ENCODE measurements around the gene TNNT3.

Gene TNNT3

GRCh38 chr11:1899090-1899489 is 20.4 kb upstream of the TNNT3 start:
- no peak for DNase-seq

GRCh38 chr11:1899686-1900085 is 19.8 kb upstream of the TNNT3 start:
- no peak for DNase-seq

- no peak for DNase-seq
Observed at GRCh38 chr11:1906181-1906580, 13.3 kb upstream of the TNNT3 start.

DNA sequence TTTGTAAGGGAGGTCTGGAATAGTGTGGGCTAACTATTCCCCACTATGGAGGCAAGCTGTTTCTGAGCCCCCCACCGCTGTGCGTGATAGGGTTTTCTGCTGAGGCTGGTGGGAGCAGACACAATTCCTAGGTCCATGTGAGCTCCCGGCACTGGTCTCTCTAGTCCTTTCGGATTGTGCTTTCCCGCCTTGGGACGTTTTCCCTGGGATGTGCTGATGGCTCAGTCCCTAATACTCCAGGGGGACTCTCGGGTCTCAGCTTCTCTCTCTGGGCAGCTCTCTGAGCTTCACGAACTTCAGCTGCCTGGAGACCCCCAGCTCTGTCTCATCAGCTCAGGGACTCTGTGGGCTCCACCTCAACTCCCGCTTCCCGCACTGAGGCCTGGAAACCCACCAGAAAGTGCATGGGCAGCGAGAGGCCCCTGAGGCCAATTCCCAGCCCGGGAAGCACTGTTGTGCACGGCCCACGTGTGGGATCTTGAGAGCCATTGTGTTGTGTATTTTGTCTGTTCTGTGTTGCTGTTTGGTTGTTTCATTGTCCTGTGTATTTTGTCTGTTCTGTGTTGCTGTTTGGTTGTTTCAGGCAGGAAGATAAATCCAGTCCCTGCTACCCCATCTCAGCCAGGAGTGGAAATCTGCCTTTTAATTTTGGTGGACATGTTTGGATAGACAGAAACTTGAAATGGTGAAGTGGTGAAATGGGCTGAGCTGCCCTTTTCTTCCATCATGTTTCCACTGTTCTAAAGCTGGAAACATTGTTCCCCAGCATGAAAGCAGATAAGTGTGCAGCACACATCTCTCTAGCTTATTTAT is 12.7 kb upstream of the TNNT3 start:
- DNase-seq = no peak

DNA sequence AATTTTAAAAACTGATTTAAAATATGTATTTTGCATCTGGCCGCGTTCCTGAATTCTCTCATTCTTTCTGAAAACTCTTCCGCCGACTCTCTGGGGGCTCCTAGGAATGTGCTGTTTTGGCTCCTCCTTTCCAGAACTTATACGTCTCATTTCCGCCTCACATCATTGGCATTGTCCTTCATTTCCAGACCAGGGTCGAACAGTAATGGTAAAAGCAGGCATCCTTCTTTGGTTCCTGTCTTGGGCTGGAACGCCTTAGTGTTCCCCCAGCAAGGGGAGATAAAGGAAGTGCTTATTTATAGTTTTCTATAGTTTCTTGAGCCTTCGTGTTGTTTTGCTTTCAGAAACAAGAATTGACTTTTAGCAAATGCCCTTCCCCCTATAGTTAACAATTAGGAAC is 10.9 kb upstream of the TNNT3 start:
- no peak for DNase-seq

- no peak for DNase-seq
Observed at GRCh38 chr11:1909524-1909923, 10.0 kb upstream of the TNNT3 start.

GRCh38 chr11:1912289-1912878 is 7.1 kb upstream of the TNNT3 start:
- DNase-seq = no peak

- DNase-seq = no peak
Observed at GRCh38 chr11:1913271-1914060, 6.0 kb upstream of the TNNT3 start.

GRCh38 chr11:1915795-1916131 is 3.7 kb upstream of the TNNT3 start:
- no peak for DNase-seq

DNA sequence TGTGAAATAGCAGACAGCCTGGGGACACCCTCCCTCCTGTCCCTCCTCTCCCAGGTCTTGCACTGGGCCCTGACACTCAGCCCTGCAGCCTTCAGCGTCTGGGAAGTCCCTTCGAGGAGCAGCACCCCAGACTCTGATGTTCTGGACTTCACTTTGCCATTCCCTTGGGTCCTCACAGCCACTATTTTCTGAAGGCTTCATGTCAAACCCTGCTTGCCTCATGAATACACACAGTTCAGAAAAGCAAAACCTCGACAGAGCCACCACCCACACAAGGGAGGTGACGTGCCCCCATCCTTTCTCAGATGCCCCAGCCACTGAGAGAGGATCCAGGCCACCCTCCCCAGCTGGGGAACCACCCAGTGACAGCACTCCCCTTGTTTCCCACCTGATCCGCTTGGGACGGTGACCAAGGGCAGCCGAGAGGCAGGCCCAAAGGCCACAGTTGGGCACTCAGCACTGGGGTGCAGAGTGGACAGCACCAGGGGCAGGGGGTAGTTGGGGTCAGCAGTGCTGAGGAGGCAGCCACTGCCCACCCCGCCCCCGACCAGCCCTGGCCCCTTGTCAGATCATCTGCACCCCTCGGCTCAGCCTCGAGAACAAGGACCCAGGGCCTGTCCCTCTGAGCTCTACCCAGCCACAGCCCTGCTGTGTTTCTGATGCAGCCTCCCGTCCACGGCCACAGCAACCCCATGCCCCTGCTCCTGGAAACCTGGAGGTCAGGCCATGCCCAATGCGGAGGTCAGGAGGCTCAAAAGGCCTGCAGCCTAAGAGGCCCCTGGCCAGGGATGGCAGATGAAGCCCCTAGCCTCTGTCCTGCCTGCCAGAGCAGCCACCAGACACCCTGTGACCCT is 3.1 kb upstream of the TNNT3 start:
- no peak for DNase-seq

DNA sequence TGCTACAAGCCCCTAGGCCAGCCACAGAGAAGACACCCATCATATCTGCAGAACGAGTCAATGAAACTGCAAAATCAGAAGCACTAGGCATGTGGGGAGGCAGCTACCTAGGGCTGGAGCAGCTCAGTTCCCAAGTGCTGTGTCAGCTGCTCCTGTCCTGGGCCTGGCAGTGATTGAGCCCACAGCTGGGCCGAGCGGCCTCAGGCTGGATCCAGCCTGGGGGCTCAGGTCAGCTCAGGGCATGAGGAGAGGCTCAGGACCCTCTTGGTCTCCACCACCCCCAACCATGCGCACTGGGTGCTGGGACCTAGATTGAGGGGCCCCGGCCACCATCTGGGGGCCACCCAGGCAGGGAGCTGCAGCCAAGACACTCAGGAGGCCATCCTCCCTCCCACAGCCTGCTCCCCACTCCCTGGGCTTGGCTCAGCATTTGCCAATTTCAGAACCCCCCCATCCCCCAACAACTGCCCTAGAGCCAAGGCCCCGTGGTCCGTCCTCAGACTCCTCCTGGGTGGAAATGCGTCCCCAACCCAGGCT is 2.4 kb upstream of the TNNT3 start:
- no peak for DNase-seq

DNA sequence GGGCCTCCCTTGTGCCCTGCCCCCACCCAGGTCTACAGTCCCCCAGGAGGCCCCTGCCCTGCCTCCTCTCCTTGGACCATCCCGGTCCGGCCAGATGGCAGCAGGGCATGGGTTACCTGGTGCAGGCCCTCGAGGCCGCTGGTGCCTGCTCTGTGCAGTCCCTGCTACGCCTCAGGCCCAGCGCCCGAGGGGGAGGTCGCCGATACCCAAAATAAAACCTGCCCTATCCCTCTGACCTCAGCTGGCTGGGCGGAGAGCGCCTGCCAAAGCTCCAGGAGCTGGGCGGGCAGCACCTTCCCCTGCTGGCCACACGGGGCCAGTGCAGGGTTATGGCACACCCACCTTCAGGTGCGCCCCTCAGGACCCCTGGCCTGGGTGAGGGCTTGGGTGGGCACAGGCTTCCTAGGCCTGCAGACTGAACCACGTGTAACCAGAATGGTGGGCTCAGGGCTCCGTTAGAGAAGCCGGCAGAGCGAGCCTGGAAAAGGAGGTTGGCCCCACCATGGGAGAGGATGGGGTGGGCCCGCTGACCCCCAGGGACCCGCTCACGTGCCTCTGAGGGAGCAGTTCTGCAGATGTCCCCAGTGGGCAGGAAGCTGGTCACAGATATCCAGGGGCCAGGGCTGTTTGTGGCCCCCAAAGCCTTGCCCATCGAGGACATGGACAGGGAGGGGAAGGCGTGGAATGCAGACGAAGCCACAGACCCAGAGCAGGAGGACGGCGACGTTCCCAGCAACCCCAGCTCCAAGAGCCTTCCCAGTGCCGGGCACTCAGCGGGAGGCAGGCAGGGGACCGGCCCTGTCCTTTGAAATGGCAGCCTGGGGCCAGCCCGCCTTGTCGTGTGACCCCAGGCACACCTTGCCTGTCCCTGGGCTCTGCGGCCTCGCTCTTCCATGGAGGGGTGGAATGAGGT is 1.7 kb upstream of the TNNT3 start:
- DNase-seq = no peak

DNA sequence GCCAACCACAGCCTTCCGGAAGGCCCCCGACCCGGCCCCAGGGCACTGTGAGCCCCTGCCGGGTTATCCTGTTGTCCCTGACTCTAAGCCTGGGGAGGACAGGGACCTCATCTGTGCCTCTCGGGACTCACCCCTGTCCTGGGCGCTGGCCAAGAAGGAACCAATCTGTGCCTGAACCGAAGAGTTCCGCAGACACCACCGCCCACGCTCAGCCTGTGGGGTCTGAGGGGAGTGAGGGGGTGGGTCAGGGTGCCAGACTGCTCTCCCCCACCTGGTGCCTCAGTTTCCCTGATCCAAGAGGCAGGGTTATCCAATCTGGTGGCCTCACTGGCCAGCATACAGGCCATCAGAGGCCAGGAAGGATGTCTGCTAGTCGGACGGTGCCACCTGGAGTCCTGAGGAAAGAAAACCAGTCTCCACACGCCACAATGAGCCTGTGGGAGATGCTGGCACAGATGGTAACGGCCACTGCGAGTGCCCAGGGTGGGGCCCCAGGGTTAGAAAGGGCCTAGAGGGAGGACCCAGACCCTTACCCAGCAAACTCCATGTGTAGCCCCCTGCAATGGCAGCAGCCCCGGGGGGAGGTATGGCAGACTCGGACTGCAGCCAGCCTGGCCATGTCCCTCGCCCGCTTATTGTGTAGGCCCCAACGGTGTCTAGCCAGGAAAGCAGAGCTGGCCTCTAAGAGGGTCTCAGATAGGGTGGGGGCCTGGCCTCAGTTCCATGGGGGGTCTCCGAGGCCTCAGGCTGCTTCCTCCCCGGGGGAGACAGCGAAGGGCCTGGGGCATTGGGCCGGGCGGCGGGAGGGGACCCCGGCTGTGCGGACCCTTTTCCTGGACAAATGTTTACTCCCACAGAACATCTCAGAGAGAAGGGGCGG is 827 bp upstream of the TNNT3 start:
- no peak for DNase-seq

- DNase-seq = no peak
Observed at GRCh38 chr11:1920128-1920908, 815 bp downstream of the TNNT3 start.

DNA sequence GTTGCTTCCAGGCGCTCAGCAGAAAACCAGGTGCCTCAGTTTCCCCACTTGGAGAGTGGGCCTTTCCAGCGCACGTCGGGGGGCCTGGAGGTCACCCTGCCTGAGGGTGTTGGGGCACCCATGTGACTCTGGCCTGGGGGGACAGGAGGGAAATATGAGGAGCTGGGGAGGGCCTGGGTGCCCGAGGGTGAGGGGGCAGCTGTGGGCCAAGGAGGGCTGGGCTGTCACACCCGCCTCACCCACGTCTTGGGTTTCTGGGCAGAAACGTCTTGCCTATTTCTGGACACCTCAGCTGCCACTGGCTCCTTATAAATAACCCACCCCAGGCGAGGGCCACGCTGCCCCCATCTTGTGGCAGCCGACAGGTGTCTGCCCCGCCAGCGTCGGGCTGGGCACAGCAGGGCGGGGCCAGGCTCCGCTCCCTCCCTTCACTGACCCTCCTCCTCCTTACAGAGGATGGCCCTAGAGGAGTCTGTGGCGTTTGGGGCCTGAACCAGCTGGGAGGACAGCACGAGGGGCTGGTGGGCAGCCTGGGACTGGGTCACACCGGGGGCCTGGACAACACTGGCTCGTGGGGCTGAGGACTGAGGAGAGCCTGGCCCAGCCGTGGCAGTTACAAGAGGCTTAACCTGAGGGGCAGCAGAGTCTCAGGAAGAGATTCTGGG is 1.5 kb downstream of the TNNT3 start:
- DNase-seq = no peak

GRCh38 chr11:1921574-1922141 is 2.2 kb downstream of the TNNT3 start:
- DNase-seq = no peak

- no peak for DNase-seq
Observed at GRCh38 chr11:1922481-1923081, 3.1 kb downstream of the TNNT3 start.

DNA sequence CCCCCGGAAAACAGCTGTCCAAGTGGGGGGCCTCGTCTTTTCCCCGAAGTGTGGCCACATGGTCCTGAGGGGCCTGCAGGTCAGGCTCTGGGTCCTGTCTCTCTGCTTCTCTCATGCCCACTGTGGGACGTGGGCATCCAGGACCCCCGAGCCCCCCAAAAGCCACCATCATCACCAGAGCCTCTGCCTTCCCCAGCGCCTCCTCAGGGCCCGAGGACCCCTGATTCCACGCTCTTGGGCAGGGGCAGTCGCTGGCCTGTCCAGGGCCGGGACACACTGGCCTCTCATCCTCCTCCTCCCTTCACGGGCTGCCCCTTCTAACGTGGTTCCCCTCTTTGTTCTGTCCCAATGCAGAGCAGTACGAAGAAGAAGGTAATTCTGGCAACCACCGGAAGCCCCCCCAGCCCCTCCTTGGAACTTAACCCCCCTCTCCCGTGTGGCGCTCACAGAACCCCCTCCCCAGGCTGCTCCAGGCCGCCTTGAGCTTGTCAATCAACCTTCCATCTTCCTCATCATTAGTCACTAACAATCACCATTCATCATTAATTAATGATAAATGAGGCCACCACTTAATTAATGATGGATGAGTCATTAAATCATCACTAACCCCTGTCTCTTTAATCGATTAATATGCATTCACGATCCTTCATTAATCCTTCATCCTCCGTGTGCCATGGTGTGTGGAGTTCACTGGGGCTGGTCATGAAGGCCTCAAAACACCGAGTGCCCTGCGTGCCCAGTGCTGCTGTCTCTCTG is 3.9 kb downstream of the TNNT3 start:
- no peak for DNase-seq
